NB4 (cell line): ENCODE data around the gene IQCE.

Source experiments
- DNase-seq: peaks from one replicate; pipeline ENCODE4 v3.0.0; 2010; ENCODE audit warnings: low read depth
- H3K4me3 ChIP-seq: one replicate; pipeline ENCODE4 v1.5.1; 2011; ENCODE audit warnings: mild to moderate bottlenecking, low read depth, low read length, moderate library complexity
- CTCF ChIP-seq: IDR thresholded peaks from one replicate; pipeline ENCODE4 v1.5.1; 2012; ENCODE audit warnings: low read depth, low read length
- MAX ChIP-seq: IDR thresholded peaks from 2 replicates; pipeline ENCODE4 v1.6.1; 2011; ENCODE audit warnings: low read depth, low read length
- MYC ChIP-seq: IDR thresholded peaks from 2 replicates; pipeline ENCODE4 v1.6.1; 2011; ENCODE audit warnings: low read depth, low read length
- POLR2A ChIP-seq: IDR thresholded peaks from 2 replicates; pipeline ENCODE4 v1.6.1; 2011; ENCODE audit warnings: mild to moderate bottlenecking; ENCODE audit not compliant: insufficient read length; ENCODE audit errors: extremely low read depth

The IQCE gene

GRCh38 chr7:2646336-2646679 lies 87.5 kb downstream of the IQCE start:
- no peak for DNase-seq
- no peak overlapping the region for H3K4me3 ChIP-seq
- no peak for TF ChIP-seq MYC
- no peak for TF ChIP-seq CTCF
- TF ChIP-seq POLR2A: no peak
- no peak for TF ChIP-seq MAX

- no peak for DNase-seq
- no peak overlapping the region for H3K4me3 ChIP-seq
- no peak for TF ChIP-seq MYC
- no peak for TF ChIP-seq MAX
- no peak for TF ChIP-seq CTCF
- no peak for TF ChIP-seq POLR2A
Observed at GRCh38 chr7:2646680-2647571, 88.1 kb downstream of the IQCE start.

GRCh38 chr7:2647594-2648172 lies 88.9 kb downstream of the IQCE start:
- H3K4me3 ChIP-seq: no peak overlapping the region
- DNase-seq: no peak
- TF ChIP-seq MAX: no peak
- TF ChIP-seq CTCF: no peak
- no peak for TF ChIP-seq MYC
- no peak for TF ChIP-seq POLR2A

GRCh38 chr7:2649139-2649838 lies 90.5 kb downstream of the IQCE start:
- TF ChIP-seq MAX: no peak
- TF ChIP-seq CTCF: no peak
- no peak for TF ChIP-seq MYC
- TF ChIP-seq POLR2A: no peak
- H3K4me3 ChIP-seq: no peak overlapping the region
- no peak for DNase-seq

- H3K4me3 ChIP-seq: no peak overlapping the region
- DNase-seq: no peak
- TF ChIP-seq MYC: no peak
- TF ChIP-seq CTCF: no peak
- no peak for TF ChIP-seq POLR2A
- no peak for TF ChIP-seq MAX
Observed at GRCh38 chr7:2649991-2650390, 91.2 kb downstream of the IQCE start.
